ENCODE results near the gene NTSR1.

- TF ChIP-seq, protein P1, sequence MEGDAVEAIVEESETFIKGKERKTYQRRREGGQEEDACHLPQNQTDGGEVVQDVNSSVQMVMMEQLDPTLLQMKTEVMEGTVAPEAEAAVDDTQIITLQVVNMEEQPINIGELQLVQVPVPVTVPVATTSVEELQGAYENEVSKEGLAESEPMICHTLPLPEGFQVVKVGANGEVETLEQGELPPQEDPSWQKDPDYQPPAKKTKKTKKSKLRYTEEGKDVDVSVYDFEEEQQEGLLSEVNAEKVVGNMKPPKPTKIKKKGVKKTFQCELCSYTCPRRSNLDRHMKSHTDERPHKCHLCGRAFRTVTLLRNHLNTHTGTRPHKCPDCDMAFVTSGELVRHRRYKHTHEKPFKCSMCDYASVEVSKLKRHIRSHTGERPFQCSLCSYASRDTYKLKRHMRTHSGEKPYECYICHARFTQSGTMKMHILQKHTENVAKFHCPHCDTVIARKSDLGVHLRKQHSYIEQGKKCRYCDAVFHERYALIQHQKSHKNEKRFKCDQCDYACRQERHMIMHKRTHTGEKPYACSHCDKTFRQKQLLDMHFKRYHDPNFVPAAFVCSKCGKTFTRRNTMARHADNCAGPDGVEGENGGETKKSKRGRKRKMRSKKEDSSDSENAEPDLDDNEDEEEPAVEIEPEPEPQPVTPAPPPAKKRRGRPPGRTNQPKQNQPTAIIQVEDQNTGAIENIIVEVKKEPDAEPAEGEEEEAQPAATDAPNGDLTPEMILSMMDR (IDR thresholded peaks at IDR 0.05), result no peak
- TF ChIP-seq POLR2A (IDR thresholded peaks at IDR 0.05), result no peak
Measured at GRCh38 chr20:62753626-62754025, 45.0 kb downstream of the NTSR1 start.
